ENCODE results near the gene ARRDC4. TPM values are rescaled to one million over a fixed set of nuclear protein-coding genes. Genes with fewer than 3 reads are reported as not detected.

ARRDC4 gene
- total RNA-seq, 1 experiment from 2014 or later = 8.7 TPM

DNA sequence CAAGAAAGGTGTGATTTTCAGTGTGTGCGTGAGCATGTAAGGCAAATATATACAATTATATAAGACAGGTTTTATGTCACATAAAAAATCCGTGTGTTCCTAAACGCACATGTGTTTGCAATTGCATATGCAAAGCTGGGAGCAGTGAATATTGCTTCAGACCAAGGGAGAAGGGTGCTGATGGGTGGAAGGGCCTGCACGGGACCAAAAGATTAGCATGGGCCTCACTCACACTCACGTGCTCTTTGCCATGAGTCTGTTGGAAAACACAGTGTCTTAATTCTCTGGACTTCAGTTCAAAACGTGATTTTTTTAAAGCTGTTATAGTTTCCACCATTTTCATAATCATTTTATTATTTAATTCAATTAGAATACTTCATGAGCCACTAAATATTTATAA is 7.2 kb upstream of the ARRDC4 start:
- no peaks in the 10 kb centered on the region for H3K23me2 ChIP-seq (ENCODE audit: insufficient read length, low read depth, low read length, poor library complexity, severe bottlenecking)
- H3K14ac ChIP-seq (ENCODE audit: insufficient read depth, low read length) = no peak overlapping the region
- H3K79me1 ChIP-seq (ENCODE audit: insufficient read depth, low read depth, low read length, poor library complexity, severe bottlenecking) = no peaks in the 10 kb centered on the region
- no peak overlapping the region for H3K56ac ChIP-seq (ENCODE audit: insufficient read length, low read depth, low read length)
- no peak overlapping the region for H2BK20ac ChIP-seq (ENCODE audit: low read depth, low read length, poor library complexity, severe bottlenecking)
- H3K9ac ChIP-seq (ENCODE audit: extremely low read depth, insufficient read length, low read length) = no peak overlapping the region
- DNase-seq = no peak
- no CpG with 5 or more reads among the region's 6 CpGs for WGBS (ENCODE audit: extremely low coverage, insufficient read length, low lambda C conversion rate)
- H2BK15ac ChIP-seq (ENCODE audit: low read depth, low read length) = no peak overlapping the region
- H3K9me3 ChIP-seq (ENCODE audit: control insufficient read depth, low read depth, low read length) = no peaks in the 10 kb centered on the region
- no peaks in the 10 kb centered on the region for H3K79me2 ChIP-seq (ENCODE audit: insufficient read depth, low read length)
- Mint-ChIP-seq H3K27ac (no peak overlapping the region), H3K9me3 (no peaks in the 10 kb centered on the region), H3K4me1 (no peaks in the 10 kb centered on the region), H3K4me3 (no peak overlapping the region), H3K36me3 (ENCODE audit: insufficient read depth in 1 of 3, low read depth in 3 of 3) (no peaks in the 10 kb centered on the region), H3K27me3 (ENCODE audit: low read depth) (no peaks in the 10 kb centered on the region; the same call in none of the 2 replicates)
- H3K4me2 ChIP-seq (ENCODE audit: insufficient read depth, insufficient read length, low read length) = no peak overlapping the region
- H2AFZ ChIP-seq (ENCODE audit: low read length) = no peak overlapping the region
- H3K18ac ChIP-seq (ENCODE audit: insufficient read length, low read depth, low read length) = no peak overlapping the region
- no peak overlapping the region for H3T11ph ChIP-seq (ENCODE audit: low read length)
- H4K5ac ChIP-seq (ENCODE audit: insufficient read length, low read depth, low read length) = no peak overlapping the region
- no peaks in the 10 kb centered on the region for H3K27me3 ChIP-seq (ENCODE audit: insufficient read depth, low read length)
- H3K23ac ChIP-seq (ENCODE audit: insufficient read length, low read depth, low read length) = no peak overlapping the region
- H2BK120ac ChIP-seq (ENCODE audit: low read depth, low read length, poor library complexity, severe bottlenecking) = no peak overlapping the region
- no peak overlapping the region for H2AK5ac ChIP-seq (ENCODE audit: insufficient read length, low read length)
- no peaks in the 10 kb centered on the region for H4K20me1 ChIP-seq (ENCODE audit: control insufficient read depth, insufficient read depth, insufficient read length)
- no peak overlapping the region for H3K4ac ChIP-seq (ENCODE audit: low read depth, low read length)
- H3K27ac ChIP-seq (ENCODE audit: insufficient read length, low read depth, low read length) = no peak overlapping the region
- H4K91ac ChIP-seq (ENCODE audit: insufficient read length, low read depth, low read length) = no peak overlapping the region
- TF ChIP-seq, protein P1, sequence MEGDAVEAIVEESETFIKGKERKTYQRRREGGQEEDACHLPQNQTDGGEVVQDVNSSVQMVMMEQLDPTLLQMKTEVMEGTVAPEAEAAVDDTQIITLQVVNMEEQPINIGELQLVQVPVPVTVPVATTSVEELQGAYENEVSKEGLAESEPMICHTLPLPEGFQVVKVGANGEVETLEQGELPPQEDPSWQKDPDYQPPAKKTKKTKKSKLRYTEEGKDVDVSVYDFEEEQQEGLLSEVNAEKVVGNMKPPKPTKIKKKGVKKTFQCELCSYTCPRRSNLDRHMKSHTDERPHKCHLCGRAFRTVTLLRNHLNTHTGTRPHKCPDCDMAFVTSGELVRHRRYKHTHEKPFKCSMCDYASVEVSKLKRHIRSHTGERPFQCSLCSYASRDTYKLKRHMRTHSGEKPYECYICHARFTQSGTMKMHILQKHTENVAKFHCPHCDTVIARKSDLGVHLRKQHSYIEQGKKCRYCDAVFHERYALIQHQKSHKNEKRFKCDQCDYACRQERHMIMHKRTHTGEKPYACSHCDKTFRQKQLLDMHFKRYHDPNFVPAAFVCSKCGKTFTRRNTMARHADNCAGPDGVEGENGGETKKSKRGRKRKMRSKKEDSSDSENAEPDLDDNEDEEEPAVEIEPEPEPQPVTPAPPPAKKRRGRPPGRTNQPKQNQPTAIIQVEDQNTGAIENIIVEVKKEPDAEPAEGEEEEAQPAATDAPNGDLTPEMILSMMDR (conservative IDR thresholded peaks at IDR 0.05) = no peak
- H2BK12ac ChIP-seq (ENCODE audit: insufficient read length, low read depth, low read length) = no peak overlapping the region
- no peak overlapping the region for H2BK5ac ChIP-seq (ENCODE audit: insufficient read length, low read length)
- H4K8ac ChIP-seq (replicated peaks; ENCODE audit: insufficient read length, low read depth, low read length) = no peak overlapping the region
- H3K4me1 ChIP-seq (ENCODE audit: insufficient read depth, low read length) = no peaks in the 10 kb centered on the region
